AG09309 (cell line): ENCODE data around the gene PTPN22.
A peak's percentile ranks its signal among the peaks of the same experiment; 100 is the strongest.

Experiments
- DNase-seq: peaks from one replicate; pipeline ENCODE4 v3.0.0-alpha.2; 2010; ENCODE audit warnings: low read depth
- H3K4me3 ChIP-seq: 2 replicates; pipeline ENCODE4 v1.5.1; 2011; ENCODE audit warnings: mild to moderate bottlenecking, low read depth, low read length, moderate library complexity; ENCODE audit not compliant: control insufficient read depth
- TF ChIP-seq, protein P1 (sequence below): IDR thresholded peaks from 2 replicates; pipeline ENCODE4 v1.5.1; 2011; ENCODE audit warnings: mild to moderate bottlenecking, low read depth, low read length, inconsistent platforms; ENCODE audit not compliant: insufficient read depth, control insufficient read depth; ENCODE audit errors: missing control alignments

The PTPN22 gene

GRCh38 chr1:113804421-113805255 lies 66.9 kb downstream of the PTPN22 start:
- TF ChIP-seq, protein P1, sequence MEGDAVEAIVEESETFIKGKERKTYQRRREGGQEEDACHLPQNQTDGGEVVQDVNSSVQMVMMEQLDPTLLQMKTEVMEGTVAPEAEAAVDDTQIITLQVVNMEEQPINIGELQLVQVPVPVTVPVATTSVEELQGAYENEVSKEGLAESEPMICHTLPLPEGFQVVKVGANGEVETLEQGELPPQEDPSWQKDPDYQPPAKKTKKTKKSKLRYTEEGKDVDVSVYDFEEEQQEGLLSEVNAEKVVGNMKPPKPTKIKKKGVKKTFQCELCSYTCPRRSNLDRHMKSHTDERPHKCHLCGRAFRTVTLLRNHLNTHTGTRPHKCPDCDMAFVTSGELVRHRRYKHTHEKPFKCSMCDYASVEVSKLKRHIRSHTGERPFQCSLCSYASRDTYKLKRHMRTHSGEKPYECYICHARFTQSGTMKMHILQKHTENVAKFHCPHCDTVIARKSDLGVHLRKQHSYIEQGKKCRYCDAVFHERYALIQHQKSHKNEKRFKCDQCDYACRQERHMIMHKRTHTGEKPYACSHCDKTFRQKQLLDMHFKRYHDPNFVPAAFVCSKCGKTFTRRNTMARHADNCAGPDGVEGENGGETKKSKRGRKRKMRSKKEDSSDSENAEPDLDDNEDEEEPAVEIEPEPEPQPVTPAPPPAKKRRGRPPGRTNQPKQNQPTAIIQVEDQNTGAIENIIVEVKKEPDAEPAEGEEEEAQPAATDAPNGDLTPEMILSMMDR: no peak
- H3K4me3 ChIP-seq: no peak overlapping the region
- DNase-seq: peak; percentile 46

- TF ChIP-seq, protein P1: no peak
- no peak for DNase-seq
- no peak overlapping the region for H3K4me3 ChIP-seq
Observed at GRCh38 chr1:113802367-113803007, 69.0 kb downstream of the PTPN22 start.

DNA sequence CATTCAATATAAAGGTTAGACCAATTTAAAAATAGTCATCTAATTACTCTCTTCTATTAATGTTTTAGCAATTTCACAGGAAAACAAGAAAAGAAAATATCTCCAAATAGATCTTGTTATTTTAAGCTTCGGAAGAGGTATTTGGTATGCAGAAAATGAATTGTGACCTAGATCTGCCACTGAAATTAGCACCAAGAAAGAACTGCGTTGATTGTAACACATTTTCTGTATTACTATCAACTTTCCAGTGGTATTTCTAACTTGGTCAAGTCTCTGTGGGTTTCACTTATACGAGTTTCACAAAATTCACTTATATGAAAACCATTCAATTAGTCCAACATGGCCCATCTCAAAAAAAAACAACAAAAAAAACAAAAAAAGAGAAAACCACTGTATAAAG lies 71.0 kb downstream of the PTPN22 start:
- no peak overlapping the region for H3K4me3 ChIP-seq
- TF ChIP-seq, protein P1: no peak

GRCh38 chr1:113797472-113797871 lies 74.0 kb downstream of the PTPN22 start:
- DNase-seq: no peak
- no peak overlapping the region for H3K4me3 ChIP-seq
- TF ChIP-seq, protein P1: no peak

More for the DNA sequence above, 71.0 kb downstream of the PTPN22 start:
- no peak for DNase-seq

GRCh38 chr1:113793878-113794834 lies 77.4 kb downstream of the PTPN22 start:
- TF ChIP-seq, protein P1: no peak
- no peak for DNase-seq
- no peak overlapping the region for H3K4me3 ChIP-seq

GRCh38 chr1:113792986-113793385 lies 78.5 kb downstream of the PTPN22 start:
- no peak for DNase-seq
- no peak overlapping the region for H3K4me3 ChIP-seq
- TF ChIP-seq, protein P1: no peak
